T47D (cell line): ENCODE results near the gene UNC45B.
"Not testable (repeated sequence)": the region's sequence is repeated elsewhere in the genome, so short reads cannot be mapped to it uniquely, and the experiment has no call there.

ENCODE experiments used
- DNase-seq, 2 experiments: peaks; one replicate each; pipeline versions ENCODE4 v3.0.0 to v3.0.0-alpha.2; 2011 to 2012; ENCODE audit warnings: low read depth in 1 of 2, low spot score in 1 of 2
- JUND ChIP-seq: IDR thresholded peaks from 2 replicates; pipeline ENCODE4 v1.6.1; 2012; ENCODE audit warnings: low read depth
- in situ Hi-C: cut with HindIII; loops from 2 replicates; pipeline ENCODE4 v1.10.0; 2016; ENCODE audit warnings: low sequenced_read_pairs, low pct_unique_long_range_greater_than_20kb

Gene UNC45B

GRCh38 chr17:35214631-35215273 is 67.1 kb downstream of the UNC45B start:
- DNase-seq = no peak
- TF ChIP-seq JUND = no peak
- in situ Hi-C loops = no loop called here

DNA sequence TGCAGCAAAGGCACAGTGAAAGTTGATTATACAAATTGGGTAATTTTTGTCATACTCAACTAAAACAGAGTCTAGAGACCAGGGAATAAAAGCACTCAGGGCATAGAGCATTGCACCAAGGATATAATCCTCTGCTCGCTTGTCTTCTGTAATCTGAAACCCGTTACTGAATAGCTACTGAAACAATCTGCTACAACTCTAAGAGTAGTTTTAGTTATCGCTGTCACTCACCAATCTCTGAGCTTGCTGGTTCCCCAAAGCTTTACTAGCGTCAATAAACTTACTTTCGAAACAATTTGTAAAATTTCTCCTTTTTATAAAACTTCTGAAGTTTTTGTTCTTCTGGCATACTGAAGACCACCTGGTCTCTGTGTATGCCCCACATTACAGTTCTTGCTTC is 69.5 kb downstream of the UNC45B start:
- DNase-seq = no peak
- TF ChIP-seq JUND = no peak
- in situ Hi-C loops = no loop called here

- in situ Hi-C loops = no loop called here
- no peak for DNase-seq
- no peak for TF ChIP-seq JUND
Measured at GRCh38 chr17:35218915-35219314, 71.3 kb downstream of the UNC45B start.

DNA sequence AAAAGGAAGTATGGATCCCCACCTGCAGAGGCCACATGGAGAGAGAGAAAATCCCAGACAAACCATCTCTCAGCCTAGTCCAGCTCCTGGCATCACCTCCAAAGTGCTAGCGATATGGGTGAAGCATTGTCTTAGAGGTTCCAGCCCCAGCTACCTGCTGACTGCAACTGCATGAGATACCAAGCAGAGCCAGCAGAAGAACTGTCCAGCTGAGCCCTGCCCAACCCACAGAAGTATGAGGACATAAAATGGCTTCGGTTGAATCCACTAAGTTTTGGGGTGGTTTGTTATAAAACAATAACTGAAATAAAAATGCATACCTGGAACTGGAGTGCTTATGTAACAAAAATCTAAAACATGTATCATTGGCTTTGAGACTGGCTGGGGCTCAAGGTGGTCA is 74.8 kb downstream of the UNC45B start:
- in situ Hi-C loops = no loop called here
- TF ChIP-seq JUND = no peak
- DNase-seq = no peak

DNA sequence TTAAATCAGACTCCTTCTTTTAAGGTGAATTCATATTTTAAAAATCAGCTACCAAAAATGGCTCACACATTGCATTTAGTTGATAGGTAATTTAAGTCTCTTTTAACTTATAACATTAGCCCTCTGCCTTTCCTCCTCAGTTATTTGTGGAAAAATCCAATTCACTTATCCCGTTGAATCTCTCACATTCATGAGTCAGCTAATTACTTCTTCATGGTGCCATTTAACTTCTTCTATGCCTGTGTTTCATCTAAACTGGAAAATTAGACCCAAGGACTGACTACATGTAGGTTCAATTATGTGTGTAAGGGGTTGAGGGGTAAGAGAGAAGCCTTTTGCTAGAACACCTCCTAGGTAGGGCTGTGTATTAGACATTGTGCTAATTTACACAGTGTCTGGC is 76.8 kb downstream of the UNC45B start:
- no peak for DNase-seq
- in situ Hi-C loops = no loop called here
- no peak for TF ChIP-seq JUND

DNA sequence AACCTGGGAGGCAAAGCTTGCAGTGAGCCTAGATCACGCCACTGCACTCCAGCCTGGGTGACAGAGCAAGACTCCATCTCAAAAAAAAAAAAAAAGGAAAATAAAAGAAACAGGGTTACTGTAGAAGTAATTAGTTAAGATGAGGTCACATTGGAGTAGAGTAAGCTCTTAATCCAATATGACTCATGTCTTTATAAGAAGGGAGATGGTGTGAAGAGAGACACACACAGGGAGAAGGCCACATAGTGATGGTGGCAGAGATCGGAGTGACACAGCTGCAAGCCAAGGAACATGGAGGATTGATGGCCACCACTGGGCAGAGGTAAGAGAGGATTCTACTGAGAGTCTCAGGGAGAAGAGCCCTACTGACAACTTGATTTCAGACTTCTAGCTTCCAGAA is 79.9 kb downstream of the UNC45B start:
- TF ChIP-seq JUND = no peak
- in situ Hi-C loops = no loop called here
- DNase-seq = no peak

DNA sequence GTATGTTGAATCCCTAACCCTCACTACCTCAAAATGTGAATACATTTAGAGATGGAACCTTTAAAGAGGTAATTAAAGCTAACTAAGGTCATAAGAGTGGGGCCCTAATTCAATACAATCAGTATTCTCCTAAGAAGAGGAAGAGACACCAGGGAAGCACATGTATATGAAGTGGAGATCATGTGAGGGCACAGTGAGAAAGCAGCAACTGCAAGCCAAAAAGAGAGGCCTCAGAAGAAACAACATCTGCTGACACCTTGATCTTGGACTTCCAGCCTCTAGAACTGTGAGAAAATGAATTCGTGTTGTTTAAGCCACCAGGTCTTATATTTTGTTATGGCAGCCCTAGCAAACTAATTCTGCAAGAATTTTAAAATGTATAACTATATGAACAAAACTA is 82.0 kb downstream of the UNC45B start:
- in situ Hi-C loops = no loop called here
- no peak for TF ChIP-seq JUND
- no peak for DNase-seq

DNA sequence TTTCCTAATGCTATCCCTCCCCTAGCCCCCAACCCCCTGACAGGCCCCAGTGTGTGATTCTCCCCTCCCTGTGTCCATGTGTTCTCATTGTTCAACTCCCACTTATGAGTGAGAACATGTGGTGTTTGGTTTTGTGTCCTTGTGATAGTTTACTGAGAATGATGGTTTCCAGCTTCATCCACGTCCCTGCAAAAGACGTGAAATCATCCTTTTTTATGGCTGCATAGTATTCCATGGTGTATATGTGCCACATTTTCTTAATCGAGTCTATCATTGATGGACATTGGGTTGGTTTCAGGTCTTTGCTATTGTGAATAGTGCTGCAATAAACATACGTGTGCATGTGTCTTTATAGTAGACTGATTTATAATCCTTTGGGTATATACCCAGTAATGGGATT is 86.7 kb downstream of the UNC45B start:
- in situ Hi-C loops, DNase-seq: not testable (repeated sequence)

GRCh38 chr17:35235289-35235688 is 87.7 kb downstream of the UNC45B start:
- TF ChIP-seq JUND = no peak
- in situ Hi-C loops = no loop called here
- DNase-seq = no peak

DNA sequence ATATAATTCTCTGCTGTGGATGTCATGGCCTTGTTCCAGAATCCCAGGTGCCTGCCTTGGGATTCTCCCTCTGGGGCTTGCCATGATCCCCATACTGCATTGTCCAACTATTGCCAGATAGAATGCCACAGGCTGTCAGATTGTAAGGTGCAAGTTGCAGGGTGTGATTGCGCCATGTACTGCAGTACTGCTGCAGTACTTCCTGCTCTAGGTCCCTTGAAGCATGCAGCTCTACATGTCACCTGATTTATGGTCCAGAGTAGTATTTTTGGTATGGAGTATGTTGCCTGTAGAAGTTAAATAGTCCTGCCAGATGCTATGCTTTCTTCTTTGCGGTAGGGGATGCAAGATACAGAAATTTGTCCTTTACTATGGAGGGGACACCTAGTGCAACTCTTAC is 88.3 kb downstream of the UNC45B start:
- in situ Hi-C loops = no loop called here
- no peak for TF ChIP-seq JUND
- DNase-seq = no peak

DNA sequence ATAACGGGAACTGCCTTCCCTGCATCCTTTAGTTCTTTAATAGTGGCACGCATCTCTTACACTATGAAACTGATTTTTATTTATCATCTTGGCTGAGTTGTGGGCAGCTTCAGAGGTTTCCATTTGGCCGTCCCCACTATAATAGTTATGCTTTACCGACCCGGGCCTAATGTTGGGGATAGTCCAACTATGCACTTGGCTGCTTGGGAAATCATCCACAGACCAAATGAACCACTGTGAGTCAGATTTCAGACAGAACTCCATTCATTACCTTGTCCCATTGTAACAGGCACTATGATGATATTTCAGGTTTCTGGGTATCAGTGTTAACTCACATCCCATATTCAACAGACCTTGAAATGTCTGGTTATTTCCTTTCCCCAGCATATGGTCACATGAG is 89.2 kb downstream of the UNC45B start:
- DNase-seq = no peak
- TF ChIP-seq JUND = no peak
- in situ Hi-C loops = no loop called here

DNA sequence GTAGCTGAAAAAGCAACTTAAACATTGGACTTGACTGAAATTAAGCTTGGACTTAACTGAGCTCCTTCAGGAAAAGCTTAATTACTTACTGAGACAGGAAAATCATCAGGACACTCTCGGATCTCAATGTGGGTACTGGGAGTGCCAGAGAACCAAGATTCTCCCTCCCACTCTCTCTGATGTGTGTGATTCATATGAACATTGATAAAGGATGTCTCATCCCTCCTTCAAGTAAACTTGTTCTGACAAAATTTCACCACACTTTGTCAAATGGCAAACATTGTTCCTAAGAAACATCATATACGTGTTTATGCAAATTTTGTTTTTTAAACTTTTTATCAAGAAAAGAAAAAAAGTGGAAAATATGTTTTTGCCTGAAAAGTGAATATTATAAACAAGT is 91.2 kb downstream of the UNC45B start:
- no peak for TF ChIP-seq JUND
- in situ Hi-C loops = no loop called here
- DNase-seq = no peak
